HepG2 (cell line): Measurements from ENCODE around the gene FOXL3. TPM values are rescaled to one million over a fixed set of nuclear protein-coding genes. Genes with fewer than 3 reads are reported as not detected.

Experiments used
- CENPX ChIP-seq: sonication (generic); formaldehyde crosslinking; IDR thresholded peaks from 2 replicates; pipeline ENCODE4 v1.9.0; 2021; ENCODE audit warnings: mild to moderate bottlenecking, missing genetic modification reagents, moderate library complexity
- DRAP1 ChIP-seq: IDR thresholded peaks from 2 replicates; pipeline ENCODE4 v1.6.1; 2016; ENCODE audit warnings: missing genetic modification reagents, missing compliant biosample characterization
- HNRNPLL ChIP-seq: fragments of 200-400 bp; formaldehyde crosslinking; IDR thresholded peaks from 2 replicates; pipeline ENCODE4 v1.6.1; 2017; ENCODE audit warnings: mild to moderate bottlenecking, low read depth, low read length; ENCODE audit not compliant: poor library complexity, severe bottlenecking
- JUNB ChIP-seq: sonication (generic); formaldehyde crosslinking; IDR thresholded peaks from 2 replicates; pipeline ENCODE4 v1.8.0; 2022; ENCODE audit warnings: missing genetic modification reagents, mild to moderate bottlenecking, borderline replicate concordance
- JUND ChIP-seq: sonication (generic); formaldehyde crosslinking; IDR thresholded peaks from 2 replicates; pipeline ENCODE4 v1.8.0; 2022; ENCODE audit warnings: mild to moderate bottlenecking, missing genetic modification reagents
- KDM4B ChIP-seq: sonication (generic); formaldehyde crosslinking; IDR thresholded peaks from 2 replicates; pipeline ENCODE4 v1.4.0; 2020; ENCODE audit warnings: missing genetic modification reagents
- PBX2 ChIP-seq: IDR thresholded peaks from 2 replicates; pipeline ENCODE4 v1.6.1; 2016; ENCODE audit warnings: control low read depth
- SMARCE1 ChIP-seq: fragments of 450-650 bp; IDR thresholded peaks from 2 replicates; pipeline ENCODE4 v1.6.1; 2017; ENCODE audit warnings: borderline replicate concordance
- TCF7 ChIP-seq: sonication (generic); IDR thresholded peaks from 2 replicates; pipeline ENCODE4 v1.6.1; 2016; ENCODE audit warnings: antibody characterized with exemption, low read depth
- ZFX ChIP-seq: sonication (generic); formaldehyde crosslinking; IDR thresholded peaks from 2 replicates; pipeline ENCODE4 v1.4.0; 2020; ENCODE audit warnings: mild to moderate bottlenecking, low read depth, missing genetic modification reagents, moderate library complexity
- ZNF256 ChIP-seq: sonication (generic); formaldehyde crosslinking; conservative IDR thresholded peaks from 2 replicates; pipeline ENCODE4 v1.4.0; 2020; ENCODE audit warnings: missing genetic modification reagents
- ZNF407 ChIP-seq: sonication (generic); formaldehyde crosslinking; IDR thresholded peaks from one replicate; pipeline ENCODE4 v1.5.1; 2020; ENCODE audit warnings: mild to moderate bottlenecking, missing genetic modification reagents; ENCODE audit errors: not compliant biosample characterization
- ZNF674 ChIP-seq: sonication (generic); formaldehyde crosslinking; IDR thresholded peaks from 2 replicates; pipeline ENCODE4 v1.5.0; 2020; ENCODE audit warnings: low read depth, mild to moderate bottlenecking, missing genetic modification reagents
- ZNF781 ChIP-seq: sonication (generic); formaldehyde crosslinking; IDR thresholded peaks from 2 replicates; pipeline ENCODE4 v1.5.1; 2020; ENCODE audit warnings: borderline replicate concordance, mild to moderate bottlenecking, missing genetic modification reagents; ENCODE audit errors: not compliant biosample characterization
- ZSCAN22 ChIP-seq: sonication (generic); formaldehyde crosslinking; IDR thresholded peaks from 2 replicates; pipeline ENCODE4 v1.4.0; 2020; ENCODE audit warnings: mild to moderate bottlenecking, missing genetic modification reagents
- polyA plus RNA-seq, 8 experiments: library from polyadenylated mRNA; depleted of rRNA in 3 of 8; stranded (reverse) in 7 of 8; unstranded in 1 of 8; fragments of >200 nt; fragmentation: Illumina TruSeq in 4 of 8; extraction: Trizol in 4 of 8; gene quantifications; 2 replicates each; pipeline versions ENCODE4 v1.2.1 to v1.2.3, GENCODE V29; 2011 to 2016; ENCODE audit warnings: low read depth in 4 of 8, missing spikeins in 1 of 8, mixed read lengths in 1 of 8; ENCODE audit not compliant: insufficient read depth in 1 of 8
- total RNA-seq, 5 experiments: library from RNA; depleted of rRNA; stranded (reverse); fragments of >200 nt; fragmentation: Illumina TruSeq; extraction: Trizol; gene quantifications; 2 replicates each; pipeline ENCODE4 v1.2.3, GENCODE V29; 2016; ENCODE audit warnings: low read depth in 1 of 5

FOXL3 gene
- total and polyA plus RNA-seq, 2 of the 13 experiments (the other 11 are each of a cell fraction or from before 2014, with no cell fraction given) = not detected

- no peak for TF ChIP-seq KDM4B
- no peak for TF ChIP-seq ZNF256 (CRISPR knock-in tag)
- no peak for TF ChIP-seq SMARCE1
- TF ChIP-seq HNRNPLL = no peak
- no peak for TF ChIP-seq PBX2 (CRISPR knock-in tag)
- no peak for TF ChIP-seq JUND (CRISPR knock-in tag)
- no peak for TF ChIP-seq ZNF781 (CRISPR knock-in tag)
- no peak for TF ChIP-seq CENPX (CRISPR knock-in tag)
- TF ChIP-seq ZFX (CRISPR knock-in tag) = peak; percentile 38; the same call in 1 of the 2 replicates
- TF ChIP-seq JUNB = no peak
- no peak for TF ChIP-seq ZNF674 (CRISPR knock-in tag)
- TF ChIP-seq DRAP1 (CRISPR knock-in tag) = no peak
- TF ChIP-seq TCF7 = no peak
- TF ChIP-seq ZNF407 = no peak
- TF ChIP-seq ZSCAN22 (CRISPR knock-in tag) = no peak
Measured at GRCh38 chr7:322111-322671, 32.2 kb downstream of the FOXL3 start (continued).
